ENCODE measurements around the gene CTDSP2.
"Not testable (repeated sequence)": the region's sequence is repeated elsewhere in the genome, so short reads cannot be mapped to it uniquely, and the experiment has no call there.

Gene CTDSP2

GRCh38 chr12:57881035-57881434 lies 34.5 kb upstream of the CTDSP2 start:
- DNase-seq, result not testable (repeated sequence)

- DNase-seq, result no peak
Measured at GRCh38 chr12:57877876-57878275, 31.3 kb upstream of the CTDSP2 start.

- no peak for DNase-seq
Measured at GRCh38 chr12:57875753-57876547, 29.4 kb upstream of the CTDSP2 start.

- DNase-seq, result no peak
Measured at GRCh38 chr12:57874166-57875108, 27.9 kb upstream of the CTDSP2 start.

- no peak for DNase-seq
Measured at GRCh38 chr12:57872362-57872761, 25.8 kb upstream of the CTDSP2 start.

GRCh38 chr12:57869927-57870318 lies 23.4 kb upstream of the CTDSP2 start:
- no peak for DNase-seq

- no peak for DNase-seq
Measured at GRCh38 chr12:57869298-57869926, 22.9 kb upstream of the CTDSP2 start.

GRCh38 chr12:57868851-57869268 lies 22.3 kb upstream of the CTDSP2 start:
- no peak for DNase-seq

GRCh38 chr12:57868221-57868620 lies 21.7 kb upstream of the CTDSP2 start:
- DNase-seq, result no peak

GRCh38 chr12:57866308-57867019 lies 19.9 kb upstream of the CTDSP2 start:
- DNase-seq, result no peak

GRCh38 chr12:57865084-57865751 lies 18.7 kb upstream of the CTDSP2 start:
- DNase-seq, result peak; percentile 46

- no peak for DNase-seq
Measured at GRCh38 chr12:57864442-57865083, 18.0 kb upstream of the CTDSP2 start.

- no peak for DNase-seq
Measured at GRCh38 chr12:57863676-57864075, 17.1 kb upstream of the CTDSP2 start.

- no peak for DNase-seq
Measured at GRCh38 chr12:57861967-57862366, 15.4 kb upstream of the CTDSP2 start.

- not testable (repeated sequence) for DNase-seq
Measured at GRCh38 chr12:57860883-57861282, 14.4 kb upstream of the CTDSP2 start.

GRCh38 chr12:57859121-57859520 lies 12.6 kb upstream of the CTDSP2 start:
- no peak for DNase-seq

GRCh38 chr12:57858123-57858522 lies 11.6 kb upstream of the CTDSP2 start:
- DNase-seq, result not testable (repeated sequence)

- no peak for DNase-seq
Measured at GRCh38 chr12:57854965-57855364, 8.4 kb upstream of the CTDSP2 start.

GRCh38 chr12:57853864-57854556 lies 7.5 kb upstream of the CTDSP2 start:
- no peak for DNase-seq

- DNase-seq, result no peak
Measured at GRCh38 chr12:57852620-57853500, 6.3 kb upstream of the CTDSP2 start.

Measured in CD4-positive, alpha-beta T cell treated with Interleukin-17A for 1 hour (primary cell).